Prostate gland (tissue), 2 donors: ENCODE data around the gene LYZL6. TPM values are rescaled to one million over a fixed set of nuclear protein-coding genes. Genes with fewer than 3 reads are reported as not detected.

ENCODE experiments used
- DNase-seq: peaks from one replicate; pipeline ENCODE4 v3.0.0-alpha.2; 2019; ENCODE audit warnings: low spot score
- H3K27ac ChIP-seq, 2 donors: fragments of 200-600 bp; sonication (generic); 2 replicates each; pipeline ENCODE4 v1.5.1; 2017 to 2019
- H3K27me3 ChIP-seq: fragments of 200-600 bp; sonication (generic); replicated peaks from 2 replicates; pipeline ENCODE4 v1.5.1; 2019; ENCODE audit not compliant: insufficient read depth
- H3K36me3 ChIP-seq, 2 donors: fragments of 200-600 bp; sonication (generic); 1 replicate in 1 of 2; 2 replicates in 1 of 2; pipeline versions ENCODE4 v1.5.1 to v1.8.1; 2017 to 2019
- H3K4me1 ChIP-seq: fragments of 200-600 bp; sonication (generic); replicated peaks from 2 replicates; pipeline ENCODE4 v1.5.1; 2019
- H3K4me3 ChIP-seq, 2 donors: fragments of 200-600 bp; sonication (generic); 2 replicates each; pipeline ENCODE4 v1.5.1; 2017 to 2019
- H3K9me3 ChIP-seq: fragments of 200-600 bp; sonication (generic); 2 replicates; pipeline ENCODE4 v1.5.1; 2017
- CTCF ChIP-seq, 4 experiments: fragments of 200-600 bp in 2 of 4; fragments of 450-650 bp in 2 of 4; sonication (generic) in 2 of 4; IDR thresholded peaks; 1 replicate in 3 of 4; 2 replicates in 1 of 4; pipeline ENCODE4 v1.5.1; 2016 to 2019; ENCODE audit warnings: antibody characterized with exemption in 4 of 4, mild to moderate bottlenecking in 2 of 4, moderate library complexity in 2 of 4
- POLR2A ChIP-seq: fragments of 450-650 bp; IDR thresholded peaks from one replicate; pipeline ENCODE4 v1.6.1; 2016; ENCODE audit warnings: antibody characterized with exemption, mild to moderate bottlenecking
- POLR2AphosphoS5 ChIP-seq: sonication (generic); formaldehyde crosslinking; IDR thresholded peaks from one replicate; pipeline ENCODE4 v1.6.1; 2017; ENCODE audit warnings: antibody characterized with exemption
- WGBS: methylation state at CpG from one replicate; pipeline ENCODE4 v1.1.5; 2018; 5-methylcytosine and 5-hydroxymethylcytosine counted together
- intact Hi-C: fragments of 100-400 bp; cut with DNase I; formaldehyde crosslinking; loops from one replicate; pipeline ENCODE4 v1.14.2; 2022
- total RNA-seq, 2 donors: library from RNA; depleted of rRNA; stranded (reverse); fragments of >200 nt; gene quantifications; one replicate each; pipeline ENCODE4 v1.1.0, GENCODE V29; 2016

LYZL6 gene
- total RNA-seq, 2 donors from 2014 or later: 4.4 TPM; not detected in 1

DNA sequence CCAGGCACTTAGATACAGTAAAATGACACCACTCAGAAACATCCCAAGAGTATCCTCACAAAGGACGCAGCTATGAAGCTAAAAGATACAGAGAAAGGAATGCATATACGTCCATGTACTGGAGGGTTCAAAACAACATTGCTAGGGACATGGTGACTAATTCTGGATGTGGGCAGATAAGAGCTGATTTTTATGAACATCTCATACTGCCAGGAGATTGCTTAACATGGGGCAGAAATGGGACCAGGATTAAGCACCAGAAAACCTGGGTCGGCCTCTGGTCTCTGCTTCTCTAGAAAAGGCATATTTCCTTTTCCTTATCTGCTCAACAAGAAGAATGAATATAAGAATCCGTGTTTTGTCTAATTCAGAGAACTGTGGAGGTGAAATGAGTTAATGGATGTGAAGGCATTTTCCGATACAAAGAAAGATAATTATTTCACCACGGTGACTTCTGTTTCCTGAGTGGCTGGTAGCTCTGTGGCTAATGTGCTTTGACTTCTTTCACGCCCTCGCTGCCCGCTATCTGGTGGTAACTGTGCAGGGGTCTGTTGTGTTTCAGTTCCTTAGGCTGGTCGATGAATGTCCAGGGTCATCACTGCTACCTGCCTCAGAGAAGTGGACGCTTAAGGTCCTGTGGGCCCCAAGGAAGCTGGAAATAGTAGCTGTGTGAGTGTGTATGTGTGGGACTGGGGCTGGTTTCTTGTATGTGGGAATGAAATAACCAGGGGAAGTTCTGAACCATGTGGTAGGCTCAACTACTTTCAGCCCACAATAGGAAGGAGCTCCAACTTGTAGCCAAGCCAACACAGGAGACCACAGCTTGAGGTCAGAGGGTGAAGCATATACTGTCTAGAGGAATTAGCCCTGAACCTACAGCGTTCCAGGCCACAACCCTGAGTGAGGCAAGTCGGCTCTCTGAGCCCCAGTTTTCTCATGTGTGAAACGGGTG lies 47.6 kb downstream of the LYZL6 start:
- intact Hi-C loops: no loop called here
- H3K36me3 ChIP-seq: no peaks in the 10 kb centered on the region
- DNase-seq: no peak
- TF ChIP-seq CTCF (IDR thresholded peaks at IDR 0.05): no peak
- TF ChIP-seq POLR2A: no peak
- TF ChIP-seq POLR2AphosphoS5: no peak
- no peaks in the 10 kb centered on the region for H3K9me3 ChIP-seq
- no peaks in the 10 kb centered on the region for H3K27me3 ChIP-seq
- 88% methylated on average over 14 of the region's 14 CpGs for WGBS
- no peak overlapping the region for H3K27ac ChIP-seq
- H3K4me1 ChIP-seq: no peaks in the 10 kb centered on the region
- H3K4me3 ChIP-seq: no peak overlapping the region

GRCh38 chr17:35894206-35894605 lies 49.3 kb downstream of the LYZL6 start:
- H3K27me3 ChIP-seq: no peaks in the 10 kb centered on the region
- DNase-seq: no peak
- H3K27ac ChIP-seq: no peak overlapping the region
- intact Hi-C loops: no loop called here
- H3K4me3 ChIP-seq: no peak overlapping the region
- WGBS: 91% methylated on average over 7 of the region's 7 CpGs
- no peaks in the 10 kb centered on the region for H3K4me1 ChIP-seq
- H3K9me3 ChIP-seq: no peaks in the 10 kb centered on the region
- no peaks in the 10 kb centered on the region for H3K36me3 ChIP-seq
- TF ChIP-seq POLR2AphosphoS5: no peak
- TF ChIP-seq POLR2A: no peak
- no peak for TF ChIP-seq CTCF (IDR thresholded peaks at IDR 0.05)

DNA sequence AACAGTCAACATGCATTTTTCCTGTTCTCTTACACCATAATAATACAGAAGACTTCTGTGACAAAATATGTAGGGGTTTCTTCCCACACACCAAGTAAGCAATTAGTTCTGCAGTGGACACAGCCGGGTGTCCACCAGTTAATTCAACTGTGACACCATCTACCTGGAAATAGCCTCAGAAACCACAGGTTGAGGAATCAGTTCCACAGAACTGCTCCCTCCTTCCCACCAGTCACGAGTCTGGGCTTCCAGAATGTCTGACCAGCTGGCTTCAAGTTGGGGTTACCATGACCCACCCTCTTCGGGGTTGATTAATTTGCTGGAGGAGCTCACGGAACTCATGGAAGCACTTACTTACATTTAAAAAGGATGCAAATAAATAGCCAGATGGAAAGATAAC lies 49.8 kb downstream of the LYZL6 start:
- no peak for TF ChIP-seq POLR2AphosphoS5
- no peak for TF ChIP-seq POLR2A
- TF ChIP-seq CTCF (IDR thresholded peaks at IDR 0.05): no peak
- no peak overlapping the region for H3K4me3 ChIP-seq
- no peaks in the 10 kb centered on the region for H3K27me3 ChIP-seq
- no peaks in the 10 kb centered on the region for H3K9me3 ChIP-seq
- intact Hi-C loops: no loop called here
- DNase-seq: no peak
- 95% methylated on average over 4 of the region's 4 CpGs for WGBS
- no peaks in the 10 kb centered on the region for H3K4me1 ChIP-seq
- no peaks in the 10 kb centered on the region for H3K36me3 ChIP-seq
- H3K27ac ChIP-seq: no peak overlapping the region

DNA sequence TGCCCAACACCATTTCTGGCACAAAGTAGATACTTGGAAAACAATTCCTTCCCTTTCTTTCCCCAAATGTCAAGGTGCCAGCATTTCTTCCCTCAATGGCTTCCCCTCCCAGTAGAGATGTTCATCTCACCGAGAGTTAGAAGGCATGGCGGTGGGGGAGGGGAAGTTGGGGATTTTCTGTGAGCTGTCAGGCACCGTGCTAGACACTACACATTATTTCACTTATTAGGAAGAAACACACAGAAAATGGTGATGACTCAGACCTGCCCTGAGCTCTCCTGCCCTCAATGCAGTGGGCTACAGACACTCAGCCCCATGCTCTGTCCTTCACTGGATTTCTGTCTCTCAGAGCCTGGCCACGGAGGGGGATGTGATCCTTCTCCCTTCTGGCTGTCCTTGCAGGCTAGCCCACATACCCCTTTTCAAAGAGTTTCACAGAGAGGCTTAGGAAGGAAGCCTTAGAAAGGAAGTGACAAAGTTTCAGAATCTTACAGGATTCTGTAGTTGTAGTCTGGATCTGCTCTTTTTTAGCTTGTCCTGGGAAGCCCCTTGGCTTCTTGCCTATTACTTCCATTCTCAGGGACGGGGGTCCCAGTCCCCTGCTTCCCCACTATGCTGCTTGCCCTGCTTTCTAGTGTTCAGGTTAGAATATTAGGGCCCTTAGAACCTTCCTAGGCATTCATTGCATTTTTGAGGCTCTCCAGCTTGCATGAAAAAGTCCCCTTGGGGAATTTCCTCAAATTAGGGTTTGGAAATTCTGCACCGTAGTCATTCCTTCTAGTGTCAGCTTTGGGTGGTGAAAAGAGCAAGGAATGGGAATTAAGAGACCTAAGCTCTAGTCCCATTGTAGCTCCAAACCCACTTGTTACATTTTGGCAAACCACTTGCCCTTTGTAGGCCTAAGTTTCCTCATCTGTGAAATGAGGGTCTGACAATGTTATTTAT lies 51.1 kb downstream of the LYZL6 start:
- Histone ChIP-seq H3K9me3 (no peaks in the 10 kb centered on the region), H3K4me3 (no peak overlapping the region), H3K36me3 (no peaks in the 10 kb centered on the region), H3K27me3 (no peaks in the 10 kb centered on the region), H3K4me1 (no peaks in the 10 kb centered on the region), H3K27ac (no peak overlapping the region)
- intact Hi-C loops: no loop called here
- WGBS: 57% methylated on average over 6 of the region's 6 CpGs
- DNase-seq: no peak
- TF ChIP-seq CTCF (IDR thresholded peaks at IDR 0.05) (no peak), POLR2AphosphoS5 (no peak)
